SU-DHL-6 (cell line): ENCODE results near the gene AMZ1.

ENCODE experiments used
- CTCF ChIP-seq: fragments of 200-600 bp; sonication (generic); IDR thresholded peaks from one replicate; pipeline ENCODE4 v1.5.1; 2017; ENCODE audit warnings: antibody characterized with exemption, mild to moderate bottlenecking, low read length, moderate library complexity; ENCODE audit not compliant: insufficient read depth, poor library complexity, severe bottlenecking
- EZH2phosphoT487 ChIP-seq: fragments of 200-600 bp; sonication (generic), shearing (Covaris generic); conservative IDR thresholded peaks from 2 replicates; pipeline ENCODE4 v1.6.1; 2018; ENCODE audit warnings: mild to moderate bottlenecking, antibody characterized with exemption, low read length, moderate library complexity, mixed read lengths

- TF ChIP-seq CTCF (no peak), EZH2phosphoT487 (no peak)
Observed at GRCh38 chr7:2673934-2674333, 14.1 kb upstream of the AMZ1 start.
